Upper lobe of left lung (tissue), 6 donors: ENCODE results near the gene RYK. TPM values are rescaled to one million over a fixed set of nuclear protein-coding genes. Genes with fewer than 3 reads are reported as not detected.

Experiments used
- ATAC-seq, 2 donors: fragments of 200-7000 bp; cut with Tn5 transposase; one replicate each; pipeline ENCODE4 v1.9.1; 2022; ENCODE audit warnings: mild to moderate bottlenecking in 2 of 2, moderate library complexity in 2 of 2; ENCODE audit not compliant: low FRiP score in 2 of 2
- DNase-seq, 2 donors: peaks; one replicate each; pipeline ENCODE4 v3.0.0-alpha.2; 2019 to 2020
- H3K27ac ChIP-seq, 4 donors: fragments of 200-600 bp; sonication (generic); one replicate each; pipeline ENCODE4 v1.5.1; 2016 to 2019
- H3K27me3 ChIP-seq, 4 donors: fragments of 200-600 bp; sonication (generic); one replicate each; pipeline ENCODE4 v1.5.1; 2017 to 2019
- H3K36me3 ChIP-seq, 4 donors: fragments of 200-600 bp; sonication (generic); one replicate each; pipeline ENCODE4 v1.5.1; 2016 to 2019
- H3K4me1 ChIP-seq, 4 donors: fragments of 200-600 bp; sonication (generic); one replicate each; pipeline ENCODE4 v1.5.1; 2018 to 2019
- H3K4me3 ChIP-seq, 4 donors: fragments of 200-600 bp; sonication (generic); one replicate each; pipeline ENCODE4 v1.5.1; 2017 to 2019; ENCODE audit warnings: mild to moderate bottlenecking in 2 of 4, moderate library complexity in 1 of 4
- H3K9me3 ChIP-seq, 4 donors: fragments of 200-600 bp; sonication (generic); one replicate each; pipeline ENCODE4 v1.5.1; 2018 to 2019
- EP300 ChIP-seq, 4 donors: sonication (generic); formaldehyde crosslinking; IDR thresholded peaks; one replicate each; pipeline ENCODE4 v1.5.1; 2017; ENCODE audit warnings: antibody characterized with exemption in 4 of 4, control low read depth in 2 of 4
- POLR2A ChIP-seq, 4 donors: fragments of 450-650 bp; IDR thresholded peaks; one replicate each; pipeline ENCODE4 v1.5.1; 2016 to 2017; ENCODE audit warnings: antibody characterized with exemption in 4 of 4, mild to moderate bottlenecking in 2 of 4
- POLR2AphosphoS5 ChIP-seq, 2 donors: sonication (generic); formaldehyde crosslinking; IDR thresholded peaks; one replicate each; pipeline ENCODE4 v1.5.1; 2017; ENCODE audit warnings: antibody characterized with exemption in 2 of 2
- WGBS, 2 donors: methylation state at CpG; one replicate each; pipeline ENCODE4 v1.1.5; 2017 to 2018; 5-methylcytosine and 5-hydroxymethylcytosine counted together
- total RNA-seq, 6 donors: library from RNA; depleted of rRNA in 4 of 6; stranded (reverse); fragments of >200 nt in 4 of 6; gene quantifications; one replicate each; pipeline versions ENCODE4 v1.1.0 to v1.2.1, GENCODE V29; 2016 to 2021
- TF ChIP-seq, protein P1 (sequence below), 6 experiments: fragments of 450-650 bp in 4 of 6; fragments of 200-600 bp in 2 of 6; sonication (generic) in 2 of 6; IDR thresholded peaks; one replicate each; pipeline ENCODE4 v1.5.1; 2016 to 2019; ENCODE audit warnings: antibody characterized with exemption in 6 of 6
- donor health status: DM: no; HTN: no; CAD: no; lungs with moderate emphysema.
- donor health status: DM: no; HTN: yes; CAD: no; lungs with severe emphysema.

RYK gene
- total RNA-seq, 6 donors from 2014 or later, result 14.9 to 105 (median 52.4) TPM

- H3K27me3 ChIP-seq, result no peaks in the 10 kb centered on the region
- no peak overlapping the region for H3K27ac ChIP-seq
- no peak overlapping the region for H3K4me3 ChIP-seq
- ATAC-seq (no peak), DNase-seq (no peak)
- H3K9me3 ChIP-seq, result no peaks in the 10 kb centered on the region
- no peaks in the 10 kb centered on the region for H3K4me1 ChIP-seq
- TF ChIP-seq, protein P1, sequence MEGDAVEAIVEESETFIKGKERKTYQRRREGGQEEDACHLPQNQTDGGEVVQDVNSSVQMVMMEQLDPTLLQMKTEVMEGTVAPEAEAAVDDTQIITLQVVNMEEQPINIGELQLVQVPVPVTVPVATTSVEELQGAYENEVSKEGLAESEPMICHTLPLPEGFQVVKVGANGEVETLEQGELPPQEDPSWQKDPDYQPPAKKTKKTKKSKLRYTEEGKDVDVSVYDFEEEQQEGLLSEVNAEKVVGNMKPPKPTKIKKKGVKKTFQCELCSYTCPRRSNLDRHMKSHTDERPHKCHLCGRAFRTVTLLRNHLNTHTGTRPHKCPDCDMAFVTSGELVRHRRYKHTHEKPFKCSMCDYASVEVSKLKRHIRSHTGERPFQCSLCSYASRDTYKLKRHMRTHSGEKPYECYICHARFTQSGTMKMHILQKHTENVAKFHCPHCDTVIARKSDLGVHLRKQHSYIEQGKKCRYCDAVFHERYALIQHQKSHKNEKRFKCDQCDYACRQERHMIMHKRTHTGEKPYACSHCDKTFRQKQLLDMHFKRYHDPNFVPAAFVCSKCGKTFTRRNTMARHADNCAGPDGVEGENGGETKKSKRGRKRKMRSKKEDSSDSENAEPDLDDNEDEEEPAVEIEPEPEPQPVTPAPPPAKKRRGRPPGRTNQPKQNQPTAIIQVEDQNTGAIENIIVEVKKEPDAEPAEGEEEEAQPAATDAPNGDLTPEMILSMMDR (IDR thresholded peaks at IDR 0.05), result no peak
- TF ChIP-seq EP300 (IDR thresholded peaks at IDR 0.05), result no peak
- no peak for TF ChIP-seq POLR2A (IDR thresholded peaks at IDR 0.05)
- TF ChIP-seq POLR2AphosphoS5 (IDR thresholded peaks at IDR 0.05), result no peak
- peaks cover 0 to 48% (median 13%) of the 10 kb centered on the region in 4 donors for H3K36me3 ChIP-seq
- WGBS, 2 donors, result 97 to 98% methylated on average over 2 of the region's 2 CpGs
Observed at GRCh38 chr3:134198414-134198813, 52.2 kb downstream of the RYK start.

DNA sequence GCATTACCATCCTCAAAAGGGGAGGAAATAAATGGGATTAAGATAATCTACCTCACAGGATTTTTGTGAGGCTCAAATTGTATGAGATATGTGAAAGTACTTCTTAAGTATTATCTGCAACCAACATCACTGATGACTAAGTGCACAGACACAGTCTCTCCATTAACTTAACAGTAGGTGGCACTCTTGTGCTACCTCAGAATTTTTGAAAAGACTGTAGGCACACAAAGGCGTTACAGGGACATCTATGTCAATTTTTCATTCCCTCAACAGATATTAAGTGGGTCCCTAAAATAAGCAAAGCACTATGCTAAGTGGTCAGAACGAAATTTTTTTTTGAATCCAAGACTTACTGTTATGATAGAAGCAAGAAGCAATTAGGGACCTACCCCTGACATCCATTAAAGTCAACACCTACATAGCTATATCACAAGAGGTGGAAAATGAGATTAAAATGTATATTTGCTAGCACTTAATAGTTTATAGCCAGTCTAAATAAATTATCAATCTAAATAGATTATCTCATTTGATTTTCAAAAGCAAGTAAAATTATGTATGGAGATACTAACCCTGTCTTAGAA is 52.9 kb downstream of the RYK start:
- no peaks in the 10 kb centered on the region for H3K27me3 ChIP-seq
- no peaks in the 10 kb centered on the region for H3K9me3 ChIP-seq
- no peak overlapping the region for H3K27ac ChIP-seq
- no peak overlapping the region for H3K4me3 ChIP-seq
- peaks cover 0 to 44% (median 13%) of the 10 kb centered on the region in 4 donors for H3K36me3 ChIP-seq
- ATAC-seq (peak; percentile 63 to 82), DNase-seq (no peak)
- WGBS, 2 donors, result 7 to 15% methylated on average over 2 of the region's 2 CpGs
- TF ChIP-seq, protein P1 (IDR thresholded peaks at IDR 0.05), result peak; percentile 53 to 77 (median 66)
- no peak for TF ChIP-seq POLR2A (IDR thresholded peaks at IDR 0.05)
- no peaks in the 10 kb centered on the region for H3K4me1 ChIP-seq

GRCh38 chr3:134194247-134194646 is 56.4 kb downstream of the RYK start:
- no peak for ATAC-seq

GRCh38 chr3:134190250-134190649 is 60.4 kb downstream of the RYK start:
- no peaks in the 10 kb centered on the region for H3K9me3 ChIP-seq
- peaks cover 0 to 35% (median 4%) of the 10 kb centered on the region in 4 donors for H3K36me3 ChIP-seq
- no peaks in the 10 kb centered on the region for H3K27me3 ChIP-seq
- no peak overlapping the region for H3K4me3 ChIP-seq
- DNase-seq, result no peak
- TF ChIP-seq POLR2AphosphoS5 (IDR thresholded peaks at IDR 0.05) (no peak), EP300 (IDR thresholded peaks at IDR 0.05) (no peak), POLR2A (IDR thresholded peaks at IDR 0.05) (no peak)
- TF ChIP-seq, protein P1 (IDR thresholded peaks at IDR 0.05), result no peak
- no peak overlapping the region for H3K27ac ChIP-seq
- no peaks in the 10 kb centered on the region for H3K4me1 ChIP-seq
- 94% methylated on average over 3 of the region's 3 CpGs for WGBS, 2 donors
- ATAC-seq, result no peak

More at GRCh38 chr3:134194247-134194646, 56.4 kb downstream of the RYK start:
- no peak overlapping the region for H3K4me3 ChIP-seq
- H3K27ac ChIP-seq, result no peak overlapping the region
- H3K9me3 ChIP-seq, result no peaks in the 10 kb centered on the region
- TF ChIP-seq POLR2A (IDR thresholded peaks at IDR 0.05) (no peak), POLR2AphosphoS5 (IDR thresholded peaks at IDR 0.05) (no peak)
- TF ChIP-seq, protein P1 (IDR thresholded peaks at IDR 0.05), result no peak
- 79 to 80% methylated on average over 2 of the region's 2 CpGs for WGBS, 2 donors
- H3K4me1 ChIP-seq, result no peaks in the 10 kb centered on the region
- no peaks in the 10 kb centered on the region for H3K27me3 ChIP-seq
- DNase-seq, result no peak
- H3K36me3 ChIP-seq, result peaks cover 0 to 20% (median 4%) of the 10 kb centered on the region in 4 donors

DNA sequence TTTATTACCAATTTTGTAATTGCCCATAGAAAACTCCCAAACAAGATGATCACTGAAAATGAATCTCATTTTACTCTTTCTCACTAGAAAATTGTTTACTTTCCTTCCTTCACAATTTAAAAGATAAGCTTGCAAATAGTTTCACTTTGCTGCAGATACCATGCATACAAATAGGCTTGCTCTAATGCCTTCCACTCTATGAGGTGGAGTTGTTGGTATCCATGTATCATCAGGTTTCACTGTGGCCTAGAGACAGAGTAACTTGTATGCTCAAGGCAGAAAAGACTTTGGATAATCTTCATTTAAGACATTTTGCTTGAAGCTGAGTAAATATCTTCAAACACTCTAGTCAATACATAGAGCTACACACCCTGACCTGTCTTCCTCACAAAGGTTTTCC is 60.8 kb downstream of the RYK start:
- Histone ChIP-seq H3K4me1 (no peaks in the 10 kb centered on the region), H3K36me3 (peaks cover 0 to 36% (median 4%) of the 10 kb centered on the region in 4 donors), H3K27ac (no peak overlapping the region), H3K4me3 (no peak overlapping the region), H3K9me3 (no peaks in the 10 kb centered on the region), H3K27me3 (no peaks in the 10 kb centered on the region)
- DNase-seq, result no peak
- TF ChIP-seq EP300 (IDR thresholded peaks at IDR 0.05) (no peak), POLR2A (IDR thresholded peaks at IDR 0.05) (no peak), POLR2AphosphoS5 (IDR thresholded peaks at IDR 0.05) (no peak)
- TF ChIP-seq, protein P1 (IDR thresholded peaks at IDR 0.05), result no peak
- no peak for ATAC-seq
